Neutrophil (primary cell): Measurements from ENCODE around the gene JCAD.

ENCODE experiments used
- H3K27ac ChIP-seq: fragments of 200-600 bp; sonication (generic); 2 replicates; pipeline ENCODE4 v1.5.1; 2016; ENCODE audit warnings: mild to moderate bottlenecking, moderate library complexity
- H3K27me3 ChIP-seq: fragments of 200-600 bp; sonication (generic); 2 replicates; pipeline ENCODE4 v1.6.0; 2016; ENCODE audit warnings: mild to moderate bottlenecking
- H3K36me3 ChIP-seq: fragments of 200-600 bp; sonication (generic); 2 replicates; pipeline ENCODE4 v1.5.1; 2017
- H3K4me1 ChIP-seq, 2 experiments: fragments of 200-600 bp in 1 of 2; sonication (generic) in 1 of 2; 1 replicate in 1 of 2; 2 replicates in 1 of 2; pipeline versions ENCODE4 v1.5.1 to v1.6.1; 2013 to 2016; ENCODE audit warnings: low read depth in 1 of 2, low read length in 1 of 2, mild to moderate bottlenecking in 1 of 2, moderate library complexity in 1 of 2; ENCODE audit not compliant: control insufficient read depth in 1 of 2, insufficient read depth in 1 of 2
- H3K4me3 ChIP-seq, 2 experiments: fragments of 200-600 bp in 1 of 2; sonication (generic) in 1 of 2; 1 replicate in 1 of 2; 2 replicates in 1 of 2; pipeline ENCODE4 v1.5.1; 2013 to 2016; ENCODE audit warnings: low read depth in 1 of 2, low read length in 1 of 2, mild to moderate bottlenecking in 1 of 2, moderate library complexity in 1 of 2
- H3K9me3 ChIP-seq: fragments of 200-600 bp; sonication (generic); 2 replicates; pipeline ENCODE4 v1.5.1; 2016
- TF ChIP-seq, protein P1 (sequence below): fragments of 200-600 bp; sonication (generic); IDR thresholded peaks from 2 replicates; pipeline ENCODE4 v1.5.1; 2016; ENCODE audit warnings: antibody characterized with exemption

The JCAD gene

DNA sequence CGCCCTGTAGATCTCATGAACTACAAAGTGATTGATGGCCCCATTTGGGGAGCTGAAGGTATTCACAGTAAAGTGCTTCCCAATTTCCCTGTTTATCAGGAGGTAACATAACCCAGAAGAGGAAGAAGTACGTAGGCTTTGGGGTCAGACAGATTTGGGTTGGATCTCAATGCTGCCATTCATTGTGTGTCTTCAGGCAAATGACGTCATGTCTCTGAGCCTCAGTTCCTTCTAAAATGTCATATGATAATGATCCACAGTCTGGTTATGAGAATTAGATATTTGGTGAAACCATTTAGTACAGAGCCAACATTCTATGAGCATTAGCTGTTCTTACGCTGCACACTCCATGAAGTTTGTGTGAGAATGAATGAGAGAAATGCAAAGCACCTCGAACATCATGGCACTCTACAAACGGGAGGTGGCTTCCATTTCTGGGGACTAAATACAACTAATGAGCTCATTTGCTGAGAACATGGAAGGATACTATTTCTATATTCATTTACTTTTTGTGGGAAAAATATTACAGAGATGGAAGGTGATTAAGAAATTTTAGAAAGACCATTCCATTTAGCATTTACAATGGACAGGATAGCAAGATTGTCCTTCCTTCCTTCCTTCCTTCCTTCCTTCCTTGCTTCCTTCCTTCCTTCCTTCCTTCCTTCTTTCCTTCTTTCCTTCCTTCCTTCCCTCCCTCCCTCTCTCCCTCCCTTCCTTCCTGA, 13.8 kb upstream of the JCAD start:
- Histone ChIP-seq H3K4me1 (no peaks in the 10 kb centered on the region), H3K27ac (no peak overlapping the region), H3K9me3 (no peaks in the 10 kb centered on the region), H3K27me3 (no peaks in the 10 kb centered on the region), H3K36me3 (no peaks in the 10 kb centered on the region), H3K4me3 (no peak overlapping the region)
- TF ChIP-seq, protein P1, sequence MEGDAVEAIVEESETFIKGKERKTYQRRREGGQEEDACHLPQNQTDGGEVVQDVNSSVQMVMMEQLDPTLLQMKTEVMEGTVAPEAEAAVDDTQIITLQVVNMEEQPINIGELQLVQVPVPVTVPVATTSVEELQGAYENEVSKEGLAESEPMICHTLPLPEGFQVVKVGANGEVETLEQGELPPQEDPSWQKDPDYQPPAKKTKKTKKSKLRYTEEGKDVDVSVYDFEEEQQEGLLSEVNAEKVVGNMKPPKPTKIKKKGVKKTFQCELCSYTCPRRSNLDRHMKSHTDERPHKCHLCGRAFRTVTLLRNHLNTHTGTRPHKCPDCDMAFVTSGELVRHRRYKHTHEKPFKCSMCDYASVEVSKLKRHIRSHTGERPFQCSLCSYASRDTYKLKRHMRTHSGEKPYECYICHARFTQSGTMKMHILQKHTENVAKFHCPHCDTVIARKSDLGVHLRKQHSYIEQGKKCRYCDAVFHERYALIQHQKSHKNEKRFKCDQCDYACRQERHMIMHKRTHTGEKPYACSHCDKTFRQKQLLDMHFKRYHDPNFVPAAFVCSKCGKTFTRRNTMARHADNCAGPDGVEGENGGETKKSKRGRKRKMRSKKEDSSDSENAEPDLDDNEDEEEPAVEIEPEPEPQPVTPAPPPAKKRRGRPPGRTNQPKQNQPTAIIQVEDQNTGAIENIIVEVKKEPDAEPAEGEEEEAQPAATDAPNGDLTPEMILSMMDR = no peak

DNA sequence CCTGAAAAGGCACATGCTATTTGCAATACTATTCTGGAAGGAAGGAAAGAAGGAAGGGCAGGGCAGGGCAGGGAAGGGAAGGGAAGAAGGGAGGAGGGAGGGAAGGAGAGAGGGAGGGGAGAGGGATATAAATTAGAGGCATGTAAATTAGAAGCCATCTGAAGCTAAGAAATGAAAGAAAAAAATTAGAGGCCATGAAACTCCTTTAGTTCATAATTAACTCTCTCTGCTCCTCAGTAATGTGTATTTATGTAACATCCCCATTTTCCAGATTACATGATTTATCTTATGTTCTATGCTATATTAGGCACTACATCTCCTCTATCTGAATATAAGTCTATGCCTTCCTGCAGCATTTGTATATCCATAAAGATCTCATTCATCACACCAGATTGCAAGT, 12.7 kb upstream of the JCAD start:
- no peak overlapping the region for H3K4me3 ChIP-seq
- H3K9me3 ChIP-seq = no peaks in the 10 kb centered on the region
- H3K27me3 ChIP-seq = no peaks in the 10 kb centered on the region
- no peaks in the 10 kb centered on the region for H3K36me3 ChIP-seq
- TF ChIP-seq, protein P1 = no peak
- H3K4me1 ChIP-seq = no peaks in the 10 kb centered on the region
- no peak overlapping the region for H3K27ac ChIP-seq

DNA sequence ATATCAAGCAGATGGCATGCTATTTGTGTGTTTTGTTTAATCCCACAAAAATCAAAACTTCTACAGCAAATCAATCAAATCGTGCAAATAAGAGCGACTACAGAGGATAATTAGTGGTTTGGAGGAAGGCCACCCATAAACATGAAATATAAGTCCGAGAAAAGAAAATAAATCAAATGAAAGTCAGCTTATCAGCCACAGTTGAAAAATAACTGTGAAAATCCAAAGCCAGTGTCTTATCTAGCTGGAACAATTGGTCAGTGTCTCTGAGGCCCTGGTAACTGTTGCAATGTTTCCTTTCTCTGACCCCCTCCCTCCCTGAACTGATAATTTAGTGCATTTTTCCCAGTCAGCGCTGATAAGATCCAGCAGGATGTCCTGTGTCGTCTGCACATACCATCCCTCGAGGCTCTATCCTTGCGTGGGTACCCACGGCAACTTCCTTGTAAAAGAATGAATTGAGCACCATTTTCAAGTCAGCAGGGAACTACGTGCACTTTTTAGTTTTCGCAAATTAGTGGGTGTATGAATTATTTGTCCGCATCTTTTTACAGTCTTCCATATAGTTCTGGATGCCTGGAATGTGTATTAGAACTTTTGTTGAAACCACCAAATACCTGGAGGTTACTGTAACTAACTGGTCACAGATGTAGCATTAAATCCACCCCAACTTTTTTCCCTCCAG, 10.8 kb upstream of the JCAD start:
- Histone ChIP-seq H3K36me3 (no peaks in the 10 kb centered on the region), H3K27me3 (no peaks in the 10 kb centered on the region), H3K4me1 (no peaks in the 10 kb centered on the region), H3K4me3 (no peak overlapping the region), H3K27ac (no peak overlapping the region), H3K9me3 (no peaks in the 10 kb centered on the region)
- TF ChIP-seq, protein P1 = no peak

DNA sequence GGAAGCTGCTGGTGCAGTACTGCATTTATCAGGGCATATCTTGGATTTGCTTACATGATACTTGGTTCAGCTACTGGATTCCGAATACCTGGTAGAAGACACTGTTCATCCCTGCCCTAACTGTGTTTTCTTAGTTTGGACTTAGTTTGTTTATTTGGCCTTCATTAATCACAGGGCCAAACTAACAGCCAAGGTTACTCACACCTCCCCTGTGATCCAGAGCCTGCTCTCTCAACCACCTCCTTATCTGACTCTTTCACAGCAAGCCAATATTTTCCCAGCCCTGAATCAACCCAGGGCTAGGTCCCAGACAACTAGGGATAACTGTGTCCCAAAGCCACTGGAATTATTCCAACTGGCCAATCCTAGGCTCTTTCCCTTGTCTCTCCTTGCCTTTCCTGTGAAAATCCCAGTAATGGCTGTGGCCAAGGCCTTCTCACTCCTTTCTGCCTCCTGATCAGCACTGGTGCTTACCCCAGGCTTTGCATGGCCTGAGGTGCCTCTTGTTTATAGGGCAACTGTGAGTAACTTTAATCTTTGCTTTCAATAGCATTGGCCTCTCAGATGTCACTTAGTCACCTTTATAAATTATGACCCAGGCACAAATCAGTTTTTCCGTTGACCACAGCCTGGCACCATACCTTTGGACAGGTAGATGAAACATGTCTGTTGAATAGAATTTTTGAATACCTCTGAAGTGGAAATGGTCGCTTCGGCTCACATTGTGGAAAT, 9.3 kb upstream of the JCAD start:
- no peaks in the 10 kb centered on the region for H3K9me3 ChIP-seq

DNA sequence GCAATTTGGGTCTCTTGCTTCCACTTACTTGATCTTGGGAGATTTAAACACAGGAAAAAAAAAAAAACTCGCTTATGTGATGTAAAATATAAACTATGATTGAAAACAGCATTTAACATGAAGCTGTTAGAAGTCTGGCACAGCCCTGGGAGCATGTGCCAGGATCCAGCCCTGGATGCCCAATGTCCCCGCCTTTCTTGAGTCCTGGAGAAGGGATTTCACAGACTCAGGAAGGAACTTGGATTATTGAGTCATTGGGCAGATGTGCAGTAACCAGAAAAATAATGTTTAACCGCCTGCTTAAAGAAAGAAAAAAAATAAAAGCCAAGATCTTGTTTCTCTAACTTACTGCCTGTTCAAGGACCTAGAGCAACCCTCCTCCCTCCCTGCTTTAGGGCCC, 3.7 kb upstream of the JCAD start:
- Histone ChIP-seq H3K4me1 (peaks cover 16 to 20% of the 10 kb centered on the region in 2 experiments), H3K4me3 (no peak overlapping the region), H3K36me3 (no peaks in the 10 kb centered on the region), H3K9me3 (no peaks in the 10 kb centered on the region), H3K27me3 (peaks cover 51% of the 10 kb centered on the region), H3K27ac (no peak overlapping the region)
- TF ChIP-seq, protein P1 = no peak

More for the DNA sequence above, 9.3 kb upstream of the JCAD start:
- Histone ChIP-seq H3K4me3 (no peak overlapping the region), H3K27ac (no peak overlapping the region), H3K27me3 (no peaks in the 10 kb centered on the region), H3K36me3 (no peaks in the 10 kb centered on the region), H3K4me1 (no peaks in the 10 kb centered on the region)
- TF ChIP-seq, protein P1 = no peak
